Adrenal gland (tissue), 5 donors: ENCODE results near the gene DLG2.

ENCODE experiments used
- POLR2A ChIP-seq, 2 donors: fragments of 450-650 bp; IDR thresholded peaks; one replicate each; pipeline ENCODE4 v1.6.1; 2017; ENCODE audit warnings: antibody characterized with exemption in 2 of 2, mild to moderate bottlenecking in 2 of 2, moderate library complexity in 1 of 2
- TF ChIP-seq, protein P1 (sequence below), 6 experiments: fragments of 450-650 bp in 4 of 6; fragments of 200-600 bp in 2 of 6; sonication (generic) in 1 of 6; IDR thresholded peaks; 1 replicate in 5 of 6; 2 replicates in 1 of 6; pipeline versions ENCODE4 v1.5.1 to v1.8.0; 2016 to 2021; ENCODE audit warnings: antibody characterized with exemption in 6 of 6, mild to moderate bottlenecking in 2 of 6, moderate library complexity in 1 of 6
- donor health status: DM: no; HTN: no; CAD: no.

DNA sequence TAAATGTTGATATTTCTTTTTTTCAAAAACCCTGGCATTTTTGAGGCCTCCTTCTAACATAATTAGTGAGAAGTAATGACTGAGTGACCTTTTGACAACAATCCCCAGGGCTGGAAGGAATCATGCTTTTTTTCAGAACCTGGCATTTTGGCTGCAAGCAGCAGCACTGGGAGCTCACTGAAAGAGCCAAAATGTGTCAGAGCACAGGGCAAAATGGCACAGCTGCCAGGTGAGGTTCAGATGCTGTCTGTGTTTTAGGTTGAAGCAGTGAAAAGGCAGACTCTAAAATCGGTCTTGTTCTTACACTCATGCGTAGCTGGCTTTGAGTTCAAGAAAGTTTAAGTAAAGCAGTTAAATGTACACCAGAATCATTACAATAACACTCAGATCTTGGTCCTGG is 1063.8 kb downstream of the DLG2 start:
- TF ChIP-seq, protein P1, sequence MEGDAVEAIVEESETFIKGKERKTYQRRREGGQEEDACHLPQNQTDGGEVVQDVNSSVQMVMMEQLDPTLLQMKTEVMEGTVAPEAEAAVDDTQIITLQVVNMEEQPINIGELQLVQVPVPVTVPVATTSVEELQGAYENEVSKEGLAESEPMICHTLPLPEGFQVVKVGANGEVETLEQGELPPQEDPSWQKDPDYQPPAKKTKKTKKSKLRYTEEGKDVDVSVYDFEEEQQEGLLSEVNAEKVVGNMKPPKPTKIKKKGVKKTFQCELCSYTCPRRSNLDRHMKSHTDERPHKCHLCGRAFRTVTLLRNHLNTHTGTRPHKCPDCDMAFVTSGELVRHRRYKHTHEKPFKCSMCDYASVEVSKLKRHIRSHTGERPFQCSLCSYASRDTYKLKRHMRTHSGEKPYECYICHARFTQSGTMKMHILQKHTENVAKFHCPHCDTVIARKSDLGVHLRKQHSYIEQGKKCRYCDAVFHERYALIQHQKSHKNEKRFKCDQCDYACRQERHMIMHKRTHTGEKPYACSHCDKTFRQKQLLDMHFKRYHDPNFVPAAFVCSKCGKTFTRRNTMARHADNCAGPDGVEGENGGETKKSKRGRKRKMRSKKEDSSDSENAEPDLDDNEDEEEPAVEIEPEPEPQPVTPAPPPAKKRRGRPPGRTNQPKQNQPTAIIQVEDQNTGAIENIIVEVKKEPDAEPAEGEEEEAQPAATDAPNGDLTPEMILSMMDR (IDR thresholded peaks at IDR 0.05), result no peak
- TF ChIP-seq POLR2A (IDR thresholded peaks at IDR 0.05), result no peak
